Stimulated activated CD8-positive, alpha-beta memory T cell treated with anti-CD3 and anti-CD28 coated beads, Interleukin-4, amount 100 ng/mL, for 1 hour (primary cell): ENCODE measurements around the gene TGFBI.

ENCODE experiments used
- DNase-seq, 2 donors: peaks; one replicate each; pipeline ENCODE4 v3.0.0-alpha.2; 2020; ENCODE audit warnings: low read depth in 2 of 2, low spot score in 1 of 2

The TGFBI gene

DNA sequence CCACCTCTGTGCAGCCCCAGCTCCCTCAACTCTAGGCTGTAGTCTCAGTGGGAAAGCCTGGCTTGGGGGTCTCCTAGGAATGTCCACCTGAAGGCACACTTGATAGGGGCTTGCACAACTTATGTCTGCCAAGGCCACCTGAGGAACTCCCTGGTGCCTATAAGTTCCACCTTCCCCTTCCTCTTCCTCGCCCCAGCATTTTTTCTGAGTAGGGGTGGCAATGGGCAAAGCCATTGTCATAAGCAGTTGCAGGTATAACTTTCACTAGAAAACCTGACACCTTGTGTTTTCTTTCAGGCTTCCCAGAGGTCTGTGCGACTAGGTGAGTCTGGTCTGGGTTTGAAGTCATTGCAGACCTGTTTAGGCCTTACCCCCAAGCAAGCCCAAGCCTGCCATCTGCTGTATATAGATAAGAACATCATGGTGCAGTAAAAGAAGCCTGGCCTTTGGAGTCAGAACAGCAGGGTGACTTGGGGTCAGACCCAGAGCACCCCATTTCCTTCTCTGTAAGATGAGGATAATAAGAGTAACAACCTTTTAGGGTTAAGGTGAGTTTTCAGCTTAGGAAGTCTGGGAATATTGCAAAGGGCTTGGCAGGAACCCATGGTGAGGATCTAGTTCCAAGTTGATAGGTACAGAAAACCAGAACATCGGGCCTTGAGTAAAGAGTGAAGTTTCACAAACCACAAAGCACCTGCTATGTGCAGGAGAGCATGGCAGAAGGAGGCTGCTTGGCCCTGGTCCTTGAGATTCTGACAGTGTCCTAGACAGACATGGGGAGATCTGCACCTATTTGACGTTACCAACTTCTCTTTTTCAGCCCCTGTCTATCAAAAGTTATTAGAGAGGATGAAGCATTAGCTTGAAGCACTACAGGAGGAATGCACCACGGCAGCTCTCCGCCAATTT is 33.8 kb downstream of the TGFBI start:
- no peak for DNase-seq

DNA sequence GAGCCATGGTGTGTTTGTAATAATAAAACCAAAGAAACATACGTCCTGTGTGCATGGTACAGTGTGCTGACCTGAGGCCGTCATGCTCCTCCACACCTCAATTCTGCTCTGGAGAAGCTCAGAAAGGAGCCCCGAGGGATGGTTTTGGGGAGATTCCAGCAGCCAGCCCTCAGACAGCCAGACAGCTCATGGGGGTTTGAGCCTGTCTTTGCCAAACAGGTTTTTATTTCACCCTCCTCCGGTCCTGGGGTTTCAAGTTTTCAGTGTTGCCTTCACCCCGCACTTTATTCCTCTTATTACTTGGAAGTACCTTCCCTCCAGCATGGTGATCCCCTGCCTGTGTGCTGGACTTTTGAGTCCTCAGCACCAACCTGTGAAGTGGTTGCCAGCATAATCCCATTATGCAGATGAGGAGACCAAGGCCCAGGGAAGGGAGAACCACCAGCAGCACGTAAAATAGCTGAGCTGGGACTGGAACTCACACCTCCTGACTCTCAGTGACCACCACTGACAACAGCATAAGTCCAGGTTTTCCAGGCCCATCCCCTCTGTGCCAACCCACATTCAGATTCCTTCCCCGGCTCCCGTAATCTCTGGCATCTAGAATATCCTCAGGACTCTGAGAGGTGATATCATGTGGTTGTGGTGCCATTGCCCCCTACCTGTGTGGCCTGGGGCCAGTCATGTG is 35.1 kb downstream of the TGFBI start:
- DNase-seq: no peak

DNA sequence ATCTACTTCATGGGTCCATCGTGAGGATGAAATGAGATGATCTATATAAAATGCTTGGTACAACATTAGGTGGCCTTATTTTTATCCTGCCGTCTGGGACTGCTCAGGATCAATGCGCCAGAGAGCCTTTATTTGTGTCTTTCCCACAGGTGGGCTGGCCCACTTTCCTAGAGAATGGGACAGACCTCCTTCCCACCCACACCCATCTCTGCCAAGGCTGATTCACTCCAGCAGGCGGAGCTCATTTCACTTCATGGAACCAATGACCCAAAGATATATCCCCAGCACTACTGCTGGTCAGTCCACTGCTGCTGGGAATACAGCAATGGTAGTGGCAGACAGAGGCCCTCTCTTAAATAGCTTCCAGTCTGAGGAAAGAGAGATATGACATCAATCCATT is 35.7 kb downstream of the TGFBI start:
- no peak for DNase-seq

DNA sequence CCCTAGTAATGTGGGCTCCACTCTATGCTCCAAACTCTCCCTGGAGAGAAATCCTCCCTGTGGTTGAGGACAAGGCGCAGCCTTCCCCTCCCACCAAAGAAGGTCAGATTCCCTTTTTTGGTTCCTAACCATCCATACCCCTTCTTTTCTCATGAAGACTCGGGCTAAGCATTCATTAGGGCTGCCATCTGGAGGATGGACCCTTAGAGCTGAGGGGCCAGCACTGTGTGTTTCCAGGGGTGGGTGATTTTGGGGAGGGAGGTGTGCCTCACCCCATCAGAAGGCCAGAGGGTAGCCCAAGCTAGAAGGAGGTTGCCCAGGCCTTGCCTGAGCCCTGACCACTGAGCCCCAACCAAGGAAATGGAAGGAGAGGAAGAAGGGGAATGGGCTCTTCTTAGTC is 36.8 kb downstream of the TGFBI start:
- no peak for DNase-seq

DNA sequence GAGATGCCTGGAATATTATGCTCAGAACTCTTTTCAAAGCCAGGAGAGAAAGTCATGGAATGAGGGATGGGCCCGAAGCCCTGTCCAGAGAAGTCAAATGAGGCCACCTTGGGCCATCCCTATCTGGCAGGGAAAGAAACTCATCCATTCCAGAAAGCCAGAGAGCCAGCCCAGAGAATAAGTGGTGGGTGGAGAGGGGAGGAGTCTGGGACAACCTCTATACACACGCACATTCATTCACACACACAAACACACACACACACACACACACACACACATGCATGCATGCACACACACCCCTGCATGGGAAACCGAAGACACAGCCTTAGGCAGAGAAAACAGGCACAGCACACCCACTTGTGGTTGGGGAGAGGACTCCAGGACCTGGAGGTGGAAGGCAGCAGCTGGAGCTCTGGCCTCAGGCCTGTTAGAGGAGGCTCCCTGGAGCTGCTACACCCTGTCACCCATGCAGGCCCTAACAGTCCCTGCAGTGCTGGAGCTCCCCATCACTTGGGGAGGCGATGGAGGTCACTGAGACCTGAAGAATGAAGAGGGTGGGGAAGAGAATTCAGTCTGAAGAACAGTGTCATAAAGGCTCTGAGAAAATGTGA is 38.0 kb downstream of the TGFBI start:
- DNase-seq: no peak

DNA sequence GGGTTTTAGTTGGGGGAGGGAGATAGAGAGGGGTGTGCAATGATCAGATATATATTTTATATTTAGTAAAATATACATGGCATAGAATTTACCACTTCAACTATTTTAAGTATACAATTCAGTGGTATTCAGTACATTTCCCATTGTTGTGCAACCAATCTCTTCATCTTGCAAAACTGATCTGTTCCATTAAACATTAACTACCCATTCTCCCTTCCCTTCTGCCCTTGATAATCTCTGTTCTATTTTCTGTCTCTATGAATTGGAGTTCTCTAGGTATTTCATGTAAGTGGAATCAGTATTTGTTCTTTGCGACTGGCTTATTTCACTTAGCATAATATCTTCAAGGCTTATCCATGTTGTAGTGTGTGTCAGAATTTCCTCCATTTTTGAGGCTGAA is 38.6 kb downstream of the TGFBI start:
- no peak for DNase-seq

DNA sequence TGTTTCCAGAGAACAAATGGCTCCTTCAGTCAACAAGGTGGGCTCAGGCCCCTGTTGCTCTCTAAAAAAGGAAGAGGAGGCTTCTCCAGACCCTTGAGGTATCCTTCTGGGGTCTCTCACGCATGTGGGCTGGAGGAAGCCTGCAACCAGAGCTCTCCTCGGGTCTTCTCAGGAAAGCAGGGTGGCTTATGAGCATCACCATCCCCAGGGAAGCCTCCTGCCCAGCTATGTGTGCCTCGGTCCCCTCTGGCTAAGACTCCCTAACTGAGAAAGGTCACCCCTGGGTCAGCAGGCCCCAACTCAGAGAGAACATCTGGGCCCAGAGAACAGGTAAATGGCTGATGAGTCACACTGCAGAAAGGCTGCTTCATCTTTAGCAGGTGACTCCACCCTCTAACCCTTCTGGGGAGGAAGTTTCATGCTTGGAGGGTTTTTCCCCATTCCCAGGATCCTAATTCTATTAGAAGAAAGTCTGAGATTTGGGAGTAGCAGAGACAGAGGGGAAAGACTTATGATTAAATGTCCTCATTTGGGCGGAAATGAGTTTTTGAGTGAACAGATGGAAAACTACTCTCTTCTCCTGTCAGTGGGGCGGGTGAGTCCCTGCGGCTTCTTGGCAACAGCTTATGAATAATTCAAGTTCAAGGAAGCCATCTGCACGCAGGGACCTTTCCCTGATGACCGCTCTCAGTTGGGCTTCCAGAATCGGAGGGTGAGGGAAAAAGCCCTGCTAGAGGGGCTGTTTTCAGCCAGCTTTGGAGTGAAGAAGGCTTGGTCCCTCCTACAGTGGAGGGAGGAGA is 41.9 kb downstream of the TGFBI start:
- no peak for DNase-seq

DNA sequence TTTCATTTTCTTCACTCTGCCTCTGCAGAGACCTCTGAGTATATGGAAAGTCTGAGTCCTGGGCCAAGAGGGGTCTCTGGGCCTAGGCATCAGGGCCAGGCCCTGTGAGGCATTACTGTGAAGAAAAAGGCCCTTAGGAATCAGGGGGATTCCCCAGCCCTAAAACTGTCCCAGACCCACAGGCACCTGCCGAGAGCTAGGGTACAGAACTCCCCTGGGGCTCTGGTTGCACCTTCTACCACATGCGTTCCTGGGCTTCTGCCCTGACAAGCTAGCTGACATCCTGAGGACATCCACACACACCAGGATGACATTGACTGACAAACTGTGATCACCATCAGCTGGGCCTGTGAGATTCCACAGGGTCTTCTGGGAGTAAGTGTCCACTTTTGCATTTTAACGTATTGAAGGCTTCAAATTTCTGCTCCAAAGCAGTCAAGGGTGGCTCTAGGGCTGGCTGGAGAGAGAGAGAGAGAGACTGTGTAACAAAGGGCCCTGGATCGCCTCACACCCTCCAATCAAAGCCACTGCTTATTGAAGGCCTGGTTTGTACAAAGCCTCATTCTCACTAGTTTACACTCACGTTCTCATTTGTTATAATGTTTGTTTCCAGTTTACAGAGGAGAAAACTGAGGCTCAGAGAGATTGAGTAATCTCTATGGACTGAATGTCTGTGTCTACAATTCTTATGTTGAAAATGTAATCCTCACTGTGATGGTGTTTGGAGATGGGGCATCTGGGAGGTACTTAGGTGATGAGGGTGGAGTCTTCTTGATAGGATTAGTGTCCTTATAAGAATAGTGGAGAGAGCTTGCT is 45.1 kb downstream of the TGFBI start:
- DNase-seq: no peak

DNA sequence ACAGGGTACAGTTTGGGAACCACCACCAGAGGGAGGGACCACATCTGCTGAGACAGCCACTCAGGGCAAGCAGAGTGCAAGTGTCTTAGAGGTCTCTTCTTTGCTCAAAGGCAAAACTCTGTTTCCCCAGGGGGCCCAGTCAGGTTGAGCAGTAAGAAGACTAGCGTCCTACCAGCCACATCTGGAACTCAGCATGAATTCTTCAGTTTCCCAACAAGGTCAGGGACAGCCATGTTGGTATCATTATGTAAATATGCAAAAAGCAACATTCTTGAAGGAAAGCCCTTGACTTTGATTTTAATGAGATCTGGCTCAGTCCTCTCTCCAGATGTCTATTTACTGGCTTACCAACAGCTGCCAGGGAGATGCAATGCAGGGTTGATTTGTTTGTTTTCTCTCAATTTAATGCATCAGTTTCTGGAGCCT is 46.7 kb downstream of the TGFBI start:
- DNase-seq: no peak

DNA sequence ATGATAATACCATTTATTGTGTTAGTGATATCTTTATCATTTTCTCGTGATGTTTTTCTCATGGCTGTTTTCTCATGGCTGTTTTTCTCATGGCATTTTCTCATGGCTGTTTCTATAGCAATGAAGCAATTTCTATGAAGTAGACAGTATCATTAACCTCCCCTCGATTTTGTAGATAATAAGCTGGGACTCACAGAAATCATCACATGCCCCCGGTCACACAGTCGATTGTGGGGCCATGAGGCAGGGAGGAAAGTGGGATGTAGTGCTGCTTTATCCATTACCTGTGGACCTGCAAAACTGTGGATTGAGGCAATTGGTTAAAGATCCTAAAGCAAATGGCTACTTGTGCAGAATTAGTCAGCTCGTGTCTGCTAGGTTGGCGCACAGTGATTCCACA is 47.3 kb downstream of the TGFBI start:
- no peak for DNase-seq

DNA sequence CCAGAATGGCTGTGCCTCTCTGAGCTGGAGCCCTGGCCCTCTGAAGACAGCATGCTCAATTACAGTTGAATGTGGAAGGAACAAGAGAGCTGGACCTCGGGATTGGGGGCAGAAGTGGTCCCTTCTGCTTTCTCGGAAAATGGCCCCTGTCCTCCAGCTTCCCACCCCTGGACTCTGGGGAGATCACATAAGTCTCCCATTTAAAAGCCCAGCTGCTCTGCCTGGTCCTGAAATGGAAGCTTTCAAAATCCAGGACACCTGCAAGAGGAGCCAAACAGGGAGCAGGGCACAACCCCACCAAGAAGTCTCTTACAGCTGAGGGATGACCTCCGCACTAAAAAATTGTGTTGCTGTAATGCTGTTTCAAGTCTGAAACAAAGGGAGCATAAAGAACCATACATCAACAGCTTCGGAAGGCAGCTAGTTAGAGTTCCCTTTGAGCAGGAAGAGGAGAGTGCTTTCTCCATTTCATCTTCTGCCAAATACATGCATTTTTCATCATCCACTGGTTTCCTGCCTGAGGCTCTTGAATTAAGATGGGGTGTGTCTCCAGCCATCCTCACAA is 48.2 kb downstream of the TGFBI start:
- no peak for DNase-seq

DNA sequence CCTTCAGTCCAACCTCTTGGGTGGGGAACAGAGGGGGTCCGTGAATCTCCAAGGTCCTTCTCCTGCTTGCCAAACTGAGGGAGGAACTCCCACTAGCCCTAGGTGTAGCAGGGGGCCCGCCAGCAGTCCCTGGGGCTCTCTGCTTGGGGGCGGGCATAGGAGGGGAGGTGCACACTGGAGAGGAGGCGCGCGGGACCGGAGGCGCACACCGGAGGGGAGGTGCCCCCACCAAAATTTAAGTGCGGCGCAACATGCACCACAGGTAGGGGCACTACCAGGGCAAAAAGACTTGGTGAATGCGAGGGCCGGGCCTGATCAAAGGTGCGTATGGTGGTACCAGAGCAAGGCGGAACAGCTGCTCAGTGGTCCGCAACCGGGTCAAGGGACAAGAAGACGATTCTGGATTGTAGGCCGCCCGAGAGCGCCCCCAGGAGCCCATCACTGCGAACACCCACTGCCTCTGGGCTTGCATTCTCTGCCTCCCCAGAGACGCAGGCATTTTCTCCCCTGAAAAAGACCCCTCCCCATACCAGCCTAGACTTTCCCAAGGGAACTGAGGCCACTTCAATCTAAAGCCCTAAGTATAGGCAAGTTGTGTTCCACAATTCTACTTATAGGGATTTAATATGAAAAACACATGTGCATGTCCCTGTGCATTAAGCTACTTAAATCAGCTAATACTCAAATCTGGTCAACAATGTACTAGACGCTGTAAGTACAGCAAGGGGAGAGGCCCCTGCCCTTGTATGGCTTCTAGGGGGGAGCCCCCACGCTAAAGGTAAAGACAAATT is 50.6 kb downstream of the TGFBI start:
- no peak for DNase-seq

DNA sequence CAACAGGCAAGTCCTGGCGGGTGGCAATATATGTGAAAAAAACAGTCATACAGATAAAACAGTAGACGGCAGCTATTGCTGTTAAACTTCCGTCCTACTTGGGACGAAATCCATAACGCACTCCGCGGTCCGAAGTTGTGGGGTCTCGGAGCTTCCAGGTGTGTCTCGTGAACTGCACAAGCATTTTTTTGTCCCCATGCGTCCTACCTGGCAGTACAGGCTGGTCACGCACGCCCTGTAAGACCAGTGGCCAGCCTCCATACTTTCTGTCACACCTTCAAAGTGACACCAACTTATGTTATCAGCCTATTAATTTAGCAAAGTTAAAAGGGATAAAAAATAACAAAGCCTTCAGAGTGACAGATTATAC is 51.3 kb downstream of the TGFBI start:
- no peak for DNase-seq

DNA sequence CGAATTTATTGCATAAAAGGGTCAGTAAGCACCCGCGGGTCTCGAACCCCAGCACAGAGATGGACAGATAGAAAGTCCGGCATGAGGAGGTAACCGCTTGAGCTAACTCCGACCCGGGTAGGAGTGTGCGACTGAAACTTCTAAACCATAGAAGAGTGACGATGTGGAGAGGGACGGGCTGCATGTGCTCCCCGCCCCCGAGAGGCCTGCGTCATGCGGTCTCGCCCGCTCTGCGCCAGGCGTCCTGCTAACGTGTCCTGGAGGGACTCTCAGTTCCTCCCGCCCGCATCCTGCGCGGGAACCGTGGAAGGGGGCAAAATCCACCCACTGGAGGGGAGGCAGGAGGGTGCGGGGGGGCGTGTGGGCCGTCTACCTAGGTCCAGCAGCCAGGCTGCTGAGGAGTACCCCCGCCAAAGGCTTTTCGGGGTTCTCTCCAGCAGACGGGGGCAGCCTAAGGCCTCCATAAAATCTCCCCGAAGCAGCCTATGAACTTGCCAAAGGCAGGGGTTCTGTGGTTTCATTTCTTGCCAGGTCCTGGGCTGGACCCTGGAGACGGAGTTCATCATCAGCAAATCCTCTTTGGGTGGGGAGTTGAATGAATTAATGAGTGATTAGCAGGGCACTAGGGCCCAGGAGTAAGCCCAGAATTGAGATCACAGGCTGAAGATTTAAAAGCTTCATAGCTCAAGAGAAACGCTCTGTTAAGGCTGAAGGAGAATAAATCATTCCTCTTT is 51.9 kb downstream of the TGFBI start:
- DNase-seq: peak in 1 of 2 donors; percentile 3

DNA sequence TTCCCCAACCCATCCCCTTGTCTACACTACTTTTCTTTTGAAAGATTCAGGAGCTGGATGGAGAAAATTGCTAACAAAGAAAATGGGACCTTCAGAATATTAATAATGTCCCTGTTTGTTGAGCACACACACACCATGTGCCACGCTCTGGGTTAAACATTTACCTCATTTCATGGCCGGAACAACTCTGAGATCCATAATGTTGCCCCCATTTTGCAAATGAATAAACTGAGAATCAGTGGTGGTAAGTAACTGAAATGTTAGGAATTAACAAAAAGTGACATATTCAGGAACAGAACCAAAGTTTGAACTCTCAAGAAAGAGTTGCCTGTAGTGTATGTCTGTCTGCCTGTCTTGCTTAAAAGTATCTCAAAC is 52.4 kb downstream of the TGFBI start:
- no peak for DNase-seq

DNA sequence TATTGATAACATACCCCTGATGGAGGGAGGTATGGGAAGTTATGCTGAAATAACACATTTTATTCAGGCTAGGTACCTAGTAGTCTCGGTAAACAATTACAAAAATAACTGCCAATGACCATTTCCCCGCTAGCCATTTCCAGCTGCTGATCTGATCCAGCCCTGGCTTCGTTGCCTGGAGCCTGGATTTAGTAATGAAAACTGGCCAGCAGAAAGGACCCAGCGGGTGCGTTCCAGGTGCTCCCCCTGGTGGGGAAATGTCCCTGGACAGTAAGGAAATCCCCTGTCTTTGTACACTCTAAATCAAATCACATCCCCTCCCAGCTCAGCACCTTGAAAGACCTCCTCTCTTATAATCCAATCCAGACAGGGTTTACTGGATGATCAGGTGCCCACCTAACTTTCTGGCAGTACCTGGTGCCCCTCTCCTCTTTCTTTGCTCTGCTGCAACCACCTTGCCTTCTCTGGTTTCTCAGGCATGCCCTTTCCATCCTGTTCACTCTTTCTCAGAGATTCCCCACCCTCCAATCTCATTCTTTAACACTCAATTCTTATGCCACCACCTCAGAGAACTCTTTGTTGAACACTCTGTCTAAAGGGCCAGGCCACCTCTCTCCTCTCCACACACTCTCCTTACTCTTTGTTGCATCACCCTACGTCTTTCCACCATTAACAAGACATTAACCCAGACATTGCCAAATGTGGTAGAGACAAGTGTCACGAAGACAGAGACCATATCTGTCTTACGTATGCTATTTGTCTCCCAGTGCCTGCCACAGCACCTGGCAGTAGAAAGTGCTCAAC is 53.8 kb downstream of the TGFBI start:
- DNase-seq: peak; percentile 8 to 29

DNA sequence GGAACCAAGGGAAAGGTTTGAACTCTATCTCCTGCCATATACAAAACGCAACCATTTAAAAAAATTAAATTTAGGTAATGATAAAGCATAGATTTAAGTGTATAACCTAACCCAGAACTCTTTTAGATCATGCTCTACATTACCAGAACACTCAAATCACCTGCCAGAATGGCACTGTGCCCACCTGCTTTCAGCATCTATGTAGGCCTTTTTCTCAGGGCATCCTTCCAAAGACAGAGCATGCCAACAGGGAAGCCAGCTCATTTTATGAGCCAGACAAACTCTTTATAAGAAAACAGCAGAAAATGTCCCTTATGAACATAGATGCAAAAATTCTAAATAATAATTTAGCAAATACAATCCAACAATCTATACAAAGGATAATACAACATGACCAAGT is 55.9 kb downstream of the TGFBI start:
- DNase-seq: no peak
